ENCODE data around the gene PFKFB2.

The PFKFB2 gene

GRCh38 chr1:207079706-207080241 lies 26.7 kb downstream of the PFKFB2 start:
- no peak for DNase-seq (ENCODE audit: insufficient read length, low spot score)
- FAIRE-seq, result no peak
- TF ChIP-seq CTCF (IDR thresholded peaks at IDR 0.05; ENCODE audit: insufficient read depth, missing control alignments), result no peak

GRCh38 chr1:207081088-207081487 lies 28.0 kb downstream of the PFKFB2 start:
- no peak for DNase-seq (ENCODE audit: insufficient read length, low spot score)
- TF ChIP-seq CTCF (IDR thresholded peaks at IDR 0.05; ENCODE audit: insufficient read depth, missing control alignments), result no peak
- no peak for FAIRE-seq

- no peak for FAIRE-seq
- DNase-seq (ENCODE audit: insufficient read length, low spot score), result no peak
- no peak for TF ChIP-seq CTCF (IDR thresholded peaks at IDR 0.05; ENCODE audit: insufficient read depth, missing control alignments)
Measured at GRCh38 chr1:207081806-207082205, 28.7 kb downstream of the PFKFB2 start.

- DNase-seq (ENCODE audit: insufficient read length, low spot score) (no peak), FAIRE-seq (no peak)
- TF ChIP-seq CTCF (IDR thresholded peaks at IDR 0.05; ENCODE audit: insufficient read depth, missing control alignments), result no peak
Measured at GRCh38 chr1:207084232-207084631, 31.2 kb downstream of the PFKFB2 start.

- peak; percentile 53 for TF ChIP-seq CTCF (IDR thresholded peaks at IDR 0.05; ENCODE audit: insufficient read depth, missing control alignments)
- FAIRE-seq, result no peak
- no peak for DNase-seq (ENCODE audit: insufficient read length, low spot score)
Measured at GRCh38 chr1:207084701-207085180, 31.7 kb downstream of the PFKFB2 start.

- FAIRE-seq, result no peak
- DNase-seq (ENCODE audit: insufficient read length, low spot score), result no peak
- TF ChIP-seq CTCF (IDR thresholded peaks at IDR 0.05; ENCODE audit: insufficient read depth, missing control alignments), result no peak
Measured at GRCh38 chr1:207085887-207086286, 32.8 kb downstream of the PFKFB2 start.

GRCh38 chr1:207088161-207088560 lies 35.1 kb downstream of the PFKFB2 start:
- no peak for FAIRE-seq
- no peak for TF ChIP-seq CTCF (IDR thresholded peaks at IDR 0.05; ENCODE audit: insufficient read depth, missing control alignments)
- DNase-seq (ENCODE audit: insufficient read length, low spot score), result no peak
